Right cardiac atrium (tissue), 5 donors: Measurements from ENCODE around the gene CDH12. TPM values are rescaled to one million over a fixed set of nuclear protein-coding genes. Genes with fewer than 3 reads are reported as not detected.
"Not testable (repeated sequence)": the region's sequence is repeated elsewhere in the genome, so short reads cannot be mapped to it uniquely, and the experiment has no call there.

Source experiments
- ATAC-seq, 2 donors: fragments of 200-7000 bp; cut with Tn5 transposase; one replicate each; pipeline versions ENCODE4 v1.8.0 to v1.9.1; 2020; ENCODE audit warnings: moderate library complexity in 2 of 2, mild to moderate bottlenecking in 1 of 2
- DNase-seq, 3 donors: peaks; one replicate each; pipeline ENCODE4 v3.0.0-alpha.2; 2020
- H3K27ac ChIP-seq: one replicate; pipeline ENCODE4 v1.5.1; 2013; ENCODE audit warnings: mild to moderate bottlenecking, low read length, control low read depth, moderate library complexity
- H3K27me3 ChIP-seq: one replicate; pipeline ENCODE4 v1.6.1; 2013; ENCODE audit not compliant: control insufficient read depth, insufficient read depth
- H3K4me1 ChIP-seq: one replicate; pipeline ENCODE4 v1.6.1; 2013; ENCODE audit warnings: low read length; ENCODE audit not compliant: control insufficient read depth, insufficient read depth
- H3K4me3 ChIP-seq: one replicate; pipeline ENCODE4 v1.5.1; 2013; ENCODE audit warnings: low read length, control low read depth
- H3K9me3 ChIP-seq: one replicate; pipeline ENCODE4 v1.6.1; 2013; ENCODE audit warnings: low read length; ENCODE audit not compliant: control insufficient read depth
- WGBS: extraction: QIAGEN DNeasy Blood & Tissue Kit; methylation state at CpG from one replicate; pipeline ENCODE4 v1.1.7; 2013; 5-methylcytosine and 5-hydroxymethylcytosine counted together
- intact Hi-C, 4 donors: fragments of 100-400 bp; cut with DNase I; formaldehyde crosslinking; loops; one replicate each; pipeline versions ENCODE4 v1.11.0 to v1.14.0; 2022 to 2023
- polyA plus RNA-seq: library from polyadenylated mRNA; stranded (reverse); fragments of 200-250 nt; gene quantifications from one replicate; pipeline ENCODE4 v1.2.3, GENCODE V29; 2013
- total RNA-seq, 4 donors: library from RNA; stranded (reverse); fragmentation: NEBNext Ultra II Directional; extraction: Animal tissue kit (Norgen Biotek cat#: 25700); gene quantifications; one replicate each; pipeline ENCODE4 v1.2.1, GENCODE V29; 2021
- donor health status: healthy with polysubstance abuse.
- donor health status: DM: no; HTN: yes; CAD: no.
- donor health status: DM: no; HTN: no; CAD: no.
- donor health status: DM: no; HTN: yes; CAD: no; lungs with severe emphysema.
- donor health status: DM: yes; HTN: yes; CAD: no.

CDH12 gene
- total and polyA plus RNA-seq, 5 donors = not detected

DNA sequence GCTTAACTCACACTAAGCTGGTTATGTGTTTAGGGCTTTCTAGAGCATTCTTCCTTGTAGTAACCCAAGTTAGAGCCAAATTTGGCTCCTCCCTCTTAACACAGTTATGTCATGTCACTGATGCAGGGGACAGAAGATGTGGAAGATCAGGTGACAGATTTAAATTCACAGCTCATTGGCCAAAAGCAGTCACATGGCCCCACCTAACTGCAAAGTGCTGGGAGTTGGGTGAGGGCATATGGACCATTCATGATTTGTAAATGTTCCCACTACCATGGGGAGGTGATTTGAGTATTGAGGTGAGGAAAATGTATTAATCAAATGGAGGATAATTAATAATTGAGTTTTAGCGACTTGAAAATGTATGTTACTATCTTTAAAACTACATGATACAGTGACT, 829.4 kb downstream of the CDH12 start:
- intact Hi-C loops = no loop called here
- no peak for ATAC-seq
- 79% methylated on average over 1 of the region's 1 CpG for WGBS
- DNase-seq = no peak
- Histone ChIP-seq H3K9me3 (peaks cover 4% of the 10 kb centered on the region), H3K4me3 (no peak overlapping the region), H3K4me1 (no peaks in the 10 kb centered on the region), H3K27ac (no peak overlapping the region), H3K27me3 (no peaks in the 10 kb centered on the region)

GRCh38 chr5:22012893-22013292, 840.3 kb downstream of the CDH12 start:
- not testable (repeated sequence) for ATAC-seq

GRCh38 chr5:22010808-22011207, 842.3 kb downstream of the CDH12 start:
- H3K27ac ChIP-seq, H3K4me1 ChIP-seq, intact Hi-C loops, H3K27me3 ChIP-seq, H3K9me3 ChIP-seq, H3K4me3 ChIP-seq, DNase-seq, ATAC-seq: not testable (repeated sequence)
- 77% methylated on average over 4 of the region's 4 CpGs for WGBS

More at GRCh38 chr5:22012893-22013292, 840.3 kb downstream of the CDH12 start:
- DNase-seq, H3K4me1 ChIP-seq, H3K27ac ChIP-seq, intact Hi-C loops, H3K4me3 ChIP-seq, H3K27me3 ChIP-seq, H3K9me3 ChIP-seq: not testable (repeated sequence)
- WGBS = 55% methylated on average over 3 of the region's 3 CpGs

GRCh38 chr5:22001097-22001496, 852.0 kb downstream of the CDH12 start:
- H3K9me3 ChIP-seq, ATAC-seq, intact Hi-C loops, H3K27ac ChIP-seq, H3K4me3 ChIP-seq, H3K27me3 ChIP-seq, H3K4me1 ChIP-seq, DNase-seq: not testable (repeated sequence)
- WGBS = 84% methylated on average over 2 of the region's 2 CpGs

GRCh38 chr5:21985799-21986198, 867.3 kb downstream of the CDH12 start:
- WGBS = 79% methylated on average over 1 of the region's 1 CpG
- ATAC-seq, intact Hi-C loops, H3K4me1 ChIP-seq, DNase-seq, H3K4me3 ChIP-seq, H3K9me3 ChIP-seq, H3K27ac ChIP-seq, H3K27me3 ChIP-seq: not testable (repeated sequence)

GRCh38 chr5:21951571-21951970, 901.6 kb downstream of the CDH12 start:
- ATAC-seq, H3K27ac ChIP-seq, intact Hi-C loops, H3K4me1 ChIP-seq, H3K9me3 ChIP-seq, DNase-seq, H3K27me3 ChIP-seq, H3K4me3 ChIP-seq: not testable (repeated sequence)
- 72% methylated on average over 1 of the region's 1 CpG for WGBS

GRCh38 chr5:21931116-21931515, 922.0 kb downstream of the CDH12 start:
- no peaks in the 10 kb centered on the region for H3K4me1 ChIP-seq
- H3K4me3 ChIP-seq = no peak overlapping the region
- intact Hi-C loops = no loop called here
- no peak overlapping the region for H3K27ac ChIP-seq
- no peaks in the 10 kb centered on the region for H3K27me3 ChIP-seq
- 81% methylated on average over 1 of the region's 1 CpG for WGBS
- no peak for ATAC-seq
- H3K9me3 ChIP-seq = no peaks in the 10 kb centered on the region
- DNase-seq = no peak

- H3K27me3 ChIP-seq = no peaks in the 10 kb centered on the region
- no peak overlapping the region for H3K4me3 ChIP-seq
- intact Hi-C loops = no loop called here
- no peaks in the 10 kb centered on the region for H3K4me1 ChIP-seq
- H3K9me3 ChIP-seq = no peaks in the 10 kb centered on the region
- no peak for DNase-seq
- no peak overlapping the region for H3K27ac ChIP-seq
- WGBS = 11% methylated on average over 8 of the region's 8 CpGs
- ATAC-seq = no peak
These were observed 933.6 kb downstream of the CDH12 start for GRCh38 chr5:21919414-21920022.

DNA sequence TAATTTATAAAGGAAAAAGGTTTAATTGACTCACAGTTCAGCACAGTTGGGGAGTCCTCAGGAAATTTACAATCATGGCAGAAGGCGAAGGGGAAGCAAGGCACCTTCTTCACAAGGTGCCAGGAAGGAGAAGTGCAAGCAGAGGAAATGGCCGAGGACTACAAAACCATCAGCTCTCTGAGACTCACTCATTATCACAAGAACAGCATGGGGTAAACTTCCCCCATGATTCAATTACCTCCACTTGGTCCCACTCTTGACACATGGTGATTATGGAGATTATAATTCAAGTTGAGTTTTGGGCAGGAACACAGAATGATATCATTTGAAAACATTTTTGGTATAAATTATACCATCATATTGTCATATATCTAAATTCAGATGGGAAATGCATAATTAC, 934.7 kb downstream of the CDH12 start:
- intact Hi-C loops = no loop called here

GRCh38 chr5:21910731-21911130, 942.4 kb downstream of the CDH12 start:
- no peaks in the 10 kb centered on the region for H3K27me3 ChIP-seq
- DNase-seq (no peak), ATAC-seq (no peak)
- no peaks in the 10 kb centered on the region for H3K4me1 ChIP-seq
- H3K9me3 ChIP-seq = no peaks in the 10 kb centered on the region
- no peak overlapping the region for H3K27ac ChIP-seq
- H3K4me3 ChIP-seq = no peak overlapping the region
- intact Hi-C loops = no loop called here

More for the DNA sequence above, 934.7 kb downstream of the CDH12 start:
- Histone ChIP-seq H3K9me3 (no peaks in the 10 kb centered on the region), H3K4me3 (no peak overlapping the region), H3K27ac (no peak overlapping the region), H3K4me1 (no peaks in the 10 kb centered on the region), H3K27me3 (no peaks in the 10 kb centered on the region)
- ATAC-seq = no peak
- no peak for DNase-seq
- WGBS = 64% methylated on average over 2 of the region's 2 CpGs

- ATAC-seq (no peak), DNase-seq (no peak)
- intact Hi-C loops = no loop called here
- 29% methylated on average over 3 of the region's 3 CpGs for WGBS
- Histone ChIP-seq H3K4me3 (no peak overlapping the region), H3K27me3 (no peaks in the 10 kb centered on the region), H3K4me1 (no peaks in the 10 kb centered on the region), H3K9me3 (no peaks in the 10 kb centered on the region), H3K27ac (no peak overlapping the region)
These were observed 957.3 kb downstream of the CDH12 start for GRCh38 chr5:21895766-21896350.

DNA sequence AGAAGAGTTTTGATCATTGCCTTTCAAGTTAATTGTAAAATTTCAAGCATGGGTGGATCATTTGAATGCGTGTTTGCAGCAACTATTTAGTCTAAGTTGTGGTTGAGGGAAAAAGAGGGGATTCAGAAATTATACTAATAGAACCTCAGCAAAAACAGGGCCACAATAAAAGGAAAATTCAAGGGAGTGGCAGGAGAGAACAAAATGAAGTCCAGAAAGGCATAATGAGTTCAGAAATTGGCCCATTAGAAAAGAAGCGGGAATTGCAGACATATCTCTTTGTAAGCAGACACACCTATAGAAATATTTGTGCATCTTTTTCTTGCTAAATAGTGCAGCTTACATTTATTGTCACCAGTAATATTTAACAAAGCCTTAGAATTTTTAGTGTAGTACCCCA, 960.0 kb downstream of the CDH12 start:
- intact Hi-C loops = no loop called here
- Histone ChIP-seq H3K4me3 (no peak overlapping the region), H3K27me3 (no peaks in the 10 kb centered on the region), H3K4me1 (no peaks in the 10 kb centered on the region), H3K27ac (no peak overlapping the region), H3K9me3 (no peaks in the 10 kb centered on the region)
- 95% methylated on average over 2 of the region's 2 CpGs for WGBS
- ATAC-seq (no peak), DNase-seq (no peak)
